ENCODE measurements around the gene BAD. TPM values are rescaled to one million over a fixed set of nuclear protein-coding genes. Genes with fewer than 3 reads are reported as not detected.
"Not testable (repeated sequence)": the region's sequence is repeated elsewhere in the genome, so short reads cannot be mapped to it uniquely, and the experiment has no call there.

BAD gene
- total RNA-seq, 2 donors from 2014 or later, result 120 to 122 TPM

- no peak for TF ChIP-seq CTCF (IDR thresholded peaks at IDR 0.05)
- H3K36me3 ChIP-seq, result peaks cover 30% of the 10 kb centered on the region
- H3K4me1 ChIP-seq, result peaks cover 0 to 49% of the 10 kb centered on the region in 2 donors
- peak overlapping the region; percentile 86 to 94 for H3K4me3 ChIP-seq
- peak overlapping the region; percentile 96 to 99 for H3K27ac ChIP-seq
- H3K9me3 ChIP-seq, result no peaks in the 10 kb centered on the region
- H3K27me3 ChIP-seq, result no peaks in the 10 kb centered on the region
- no peak for DNase-seq (ENCODE audit: low spot score)
Measured at GRCh38 chr11:64316672-64317324, 32.3 kb upstream of the BAD start.

DNA sequence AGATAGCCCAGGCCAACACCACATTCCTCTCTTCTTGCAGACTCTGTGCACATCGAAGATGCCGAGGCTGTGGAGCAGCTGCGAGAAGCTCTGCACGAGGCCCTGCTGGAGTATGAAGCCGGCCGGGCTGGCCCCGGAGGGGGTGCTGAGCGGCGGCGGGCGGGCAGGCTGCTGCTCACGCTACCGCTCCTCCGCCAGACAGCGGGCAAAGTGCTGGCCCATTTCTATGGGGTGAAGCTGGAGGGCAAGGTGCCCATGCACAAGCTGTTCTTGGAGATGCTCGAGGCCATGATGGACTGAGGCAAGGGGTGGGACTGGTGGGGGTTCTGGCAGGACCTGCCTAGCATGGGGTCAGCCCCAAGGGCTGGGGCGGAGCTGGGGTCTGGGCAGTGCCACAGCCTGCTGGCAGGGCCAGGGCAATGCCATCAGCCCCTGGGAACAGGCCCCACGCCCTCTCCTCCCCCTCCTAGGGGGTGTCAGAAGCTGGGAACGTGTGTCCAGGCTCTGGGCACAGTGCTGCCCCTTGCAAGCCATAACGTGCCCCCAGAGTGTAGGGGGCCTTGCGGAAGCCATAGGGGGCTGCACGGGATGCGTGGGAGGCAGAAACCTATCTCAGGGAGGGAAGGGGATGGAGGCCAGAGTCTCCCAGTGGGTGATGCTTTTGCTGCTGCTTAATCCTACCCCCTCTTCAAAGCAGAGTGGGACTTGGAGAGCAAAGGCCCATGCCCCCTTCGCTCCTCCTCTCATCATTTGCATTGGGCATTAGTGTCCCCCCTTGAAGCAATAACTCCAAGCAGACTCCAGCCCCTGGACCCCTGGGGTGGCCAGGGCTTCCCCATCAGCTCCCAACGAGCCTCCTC, 31.4 kb upstream of the BAD start:
- H3K4me3 ChIP-seq; H3K27ac ChIP-seq; H3K9me3 ChIP-seq; H3K27me3 ChIP-seq; DNase-seq (ENCODE audit: low spot score): not testable (repeated sequence)
- peaks cover 0 to 49% of the 10 kb centered on the region in 2 donors for H3K4me1 ChIP-seq
- H3K36me3 ChIP-seq, result peaks cover 28% of the 10 kb centered on the region

GRCh38 chr11:64314805-64315561, 30.5 kb upstream of the BAD start:
- H3K4me3 ChIP-seq, result no peak overlapping the region
- H3K27me3 ChIP-seq, result no peaks in the 10 kb centered on the region
- H3K27ac ChIP-seq, result peak overlapping the region in 1 of 2 donors; percentile 66
- H3K4me1 ChIP-seq, result peaks cover 0 to 49% of the 10 kb centered on the region in 2 donors
- no peaks in the 10 kb centered on the region for H3K9me3 ChIP-seq
- TF ChIP-seq CTCF (IDR thresholded peaks at IDR 0.05), result no peak
- H3K36me3 ChIP-seq, result peaks cover 24% of the 10 kb centered on the region
- no peak for DNase-seq (ENCODE audit: low spot score)

DNA sequence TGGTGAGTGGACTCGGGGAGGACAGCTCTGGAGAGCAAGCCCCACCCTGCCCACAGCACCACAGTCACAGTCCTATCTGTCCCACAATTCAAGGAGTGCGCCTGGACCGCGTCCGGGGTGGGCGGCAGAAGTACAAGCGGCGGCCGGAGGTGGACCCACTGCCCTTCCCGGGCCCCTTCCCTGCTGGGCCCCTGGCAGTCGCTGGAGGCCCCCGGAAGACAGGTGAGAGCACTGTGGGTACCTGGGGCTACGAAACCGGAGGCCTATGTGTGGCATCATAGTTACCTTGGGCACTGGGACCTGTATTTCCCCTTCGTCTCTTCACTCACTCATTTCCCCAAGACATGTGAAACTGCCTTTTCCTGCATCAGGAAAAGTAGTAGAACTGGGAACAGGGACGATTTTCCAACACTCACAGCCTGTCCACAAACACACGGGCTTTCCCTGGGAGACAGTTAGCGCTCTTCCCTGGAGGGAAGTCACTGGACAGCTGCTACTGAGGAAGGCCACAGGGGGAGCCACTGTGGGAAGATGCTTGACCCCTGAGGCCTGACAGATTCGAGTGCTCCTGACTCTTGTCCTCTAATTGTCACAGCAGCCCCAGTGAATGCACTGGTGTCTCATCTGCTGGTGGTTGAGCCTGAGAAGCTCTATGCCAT, 29.8 kb upstream of the BAD start:
- peak overlapping the region; percentile 66 to 75 for H3K27ac ChIP-seq
- H3K9me3 ChIP-seq, result no peaks in the 10 kb centered on the region
- DNase-seq (ENCODE audit: low spot score), result no peak
- H3K36me3 ChIP-seq, result peaks cover 24% of the 10 kb centered on the region
- no peak for TF ChIP-seq CTCF (IDR thresholded peaks at IDR 0.05)
- peaks cover 0 to 45% of the 10 kb centered on the region in 2 donors for H3K4me1 ChIP-seq
- H3K4me3 ChIP-seq, result peak overlapping the region; percentile 1 to 28
- H3K27me3 ChIP-seq, result no peaks in the 10 kb centered on the region

DNA sequence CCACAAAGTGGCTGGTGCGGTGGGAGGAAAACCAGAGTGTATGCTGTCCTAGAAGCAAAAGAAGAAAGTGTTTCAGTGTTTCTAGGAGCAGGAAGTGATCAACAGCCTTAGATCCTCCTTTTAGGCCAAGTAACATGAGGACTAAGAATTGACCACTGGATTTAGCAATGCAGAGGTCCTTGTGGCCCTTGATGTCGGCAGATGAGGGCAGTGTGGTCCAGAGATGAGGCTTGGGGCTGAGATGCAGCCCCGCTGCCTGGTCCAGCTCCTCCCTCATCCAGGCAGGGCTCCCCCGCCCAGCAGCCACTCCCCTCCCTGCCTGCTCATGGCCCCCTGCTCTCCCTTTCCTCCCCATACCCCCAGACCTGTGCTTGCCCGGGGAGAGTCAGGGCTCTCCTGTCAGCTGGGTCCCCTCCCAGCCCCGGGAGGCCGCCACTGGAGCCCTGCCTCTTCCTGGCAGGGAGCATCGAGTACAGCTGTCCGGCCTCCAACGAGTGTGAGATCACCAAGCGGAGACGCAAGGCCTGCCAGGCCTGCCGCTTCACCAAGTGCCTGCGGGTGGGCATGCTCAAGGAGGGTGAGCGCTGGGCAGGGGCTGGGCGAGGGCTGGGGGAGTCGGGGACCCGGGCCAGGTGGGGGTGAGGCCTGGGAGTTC, 29.2 kb upstream of the BAD start:
- H3K27me3 ChIP-seq, result no peaks in the 10 kb centered on the region
- H3K4me1 ChIP-seq, result peaks cover 0 to 38% of the 10 kb centered on the region in 2 donors
- DNase-seq (ENCODE audit: low spot score), result peak; percentile 80
- H3K4me3 ChIP-seq, result peak overlapping the region; percentile 1 to 28
- H3K36me3 ChIP-seq, result peaks cover 30% of the 10 kb centered on the region
- H3K27ac ChIP-seq, result peak overlapping the region; percentile 66 to 75
- H3K9me3 ChIP-seq, result no peaks in the 10 kb centered on the region
- TF ChIP-seq CTCF (IDR thresholded peaks at IDR 0.05), result no peak

Measured in right atrium auricular region (tissue), 2 donors.